Measurements from ENCODE around the gene GAREM1. TPM values are rescaled to one million over a fixed set of nuclear protein-coding genes. Genes with fewer than 3 reads are reported as not detected.

The GAREM1 gene
- polyA plus RNA-seq, 1 of the 3 experiments (the other 2 are of a cell fraction), result 2.8 TPM

GRCh38 chr18:32355896-32356295, 114.8 kb downstream of the GAREM1 start:
- Histone ChIP-seq H3K79me2 (ENCODE audit: insufficient read depth) (no peaks in the 10 kb centered on the region), H2AFZ (ENCODE audit: low read depth) (no peak overlapping the region), H3K27ac (ENCODE audit: low read depth in 2 of 2, low read length in 1 of 2) (peak overlapping the region in 1 of 2 experiments; percentile 38; a peak in 1 of 4 replicates), H3K36me3 (replicated peaks in 1 of 2; ENCODE audit: control insufficient read depth in 1 of 2, insufficient read depth in 2 of 2, low read length in 1 of 2) (no peaks in the 10 kb centered on the region), H3F3A (replicated peaks; ENCODE audit: insufficient read depth) (peaks cover 1% of the 10 kb centered on the region), H3K9ac (no peak overlapping the region), H4K20me1 (ENCODE audit: insufficient read depth) (no peaks in the 10 kb centered on the region), H3K9me3 (no peaks in the 10 kb centered on the region), H3K4me2 (no peak overlapping the region), H3K27me3 (ENCODE audit: insufficient read depth) (no peaks in the 10 kb centered on the region), H3K4me3 (ENCODE audit: low read depth in 2 of 2, low read length in 1 of 2) (no peak overlapping the region), H3K4me1 (ENCODE audit: control insufficient read depth in 1 of 2, insufficient read depth in 2 of 2, low read depth in 1 of 2, low read length in 1 of 2) (peaks cover 2 to 6% of the 10 kb centered on the region in 2 experiments; a peak in 3 of 4 replicates), H3K9me2 (no peaks in the 10 kb centered on the region)
- ChIA-PET POLR2A (no interaction called here), CTCF (no interaction called here)
- WGBS (ENCODE audit: low lambda C conversion rate), result 65% methylated on average over 1 of the region's 1 CpG
- 0 out of 2 replicates have a peak, but pooled peaks have one; percentile 18 for TF ChIP-seq JUND (IDR thresholded peaks at IDR 0.05)
- TF ChIP-seq GABPA (IDR thresholded peaks at IDR 0.05; ENCODE audit: low read depth), result no peak
- TF ChIP-seq TCF12 (IDR thresholded peaks at IDR 0.05), result peak; percentile 48; the same call in 1 of the 2 replicates
- DNase-seq, result no peak

DNA sequence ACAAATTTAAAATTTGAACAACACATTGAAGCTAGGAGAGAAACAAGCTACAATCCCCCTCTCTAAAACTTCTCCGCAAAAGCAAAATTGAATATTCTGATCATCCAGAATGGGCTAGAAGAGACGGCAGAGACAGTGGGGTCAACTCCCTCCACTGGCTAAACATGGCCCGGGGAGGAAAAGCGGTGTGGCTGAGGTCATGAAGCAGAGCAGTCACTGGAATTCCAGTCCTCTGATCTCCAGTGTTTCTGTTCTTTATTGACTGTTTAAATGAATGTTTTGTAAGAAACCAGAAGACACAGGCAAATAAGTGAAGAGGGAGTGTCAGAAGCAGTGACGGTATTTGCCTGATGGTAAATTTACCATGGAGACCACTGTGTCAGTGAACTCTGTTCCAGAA, 116.2 kb downstream of the GAREM1 start:
- no peak overlapping the region for H3K4me2 ChIP-seq
- H3F3A ChIP-seq (replicated peaks; ENCODE audit: insufficient read depth), result peaks cover 10% of the 10 kb centered on the region
- DNase-seq, result no peak
- H3K9me3 ChIP-seq, result no peaks in the 10 kb centered on the region
- no peak overlapping the region for H3K27ac ChIP-seq (ENCODE audit: low read depth in 2 of 2, low read length in 1 of 2)
- TF ChIP-seq RCOR1 (IDR thresholded peaks at IDR 0.05; ENCODE audit: low read length) (no peak), EZH2phosphoT487 (IDR thresholded peaks at IDR 0.05; ENCODE audit: borderline replicate concordance, low read depth) (no peak), SIN3A (IDR thresholded peaks at IDR 0.05; ENCODE audit: borderline replicate concordance, low read depth, low read length) (no peak)
- TF ChIP-seq, protein P1, sequence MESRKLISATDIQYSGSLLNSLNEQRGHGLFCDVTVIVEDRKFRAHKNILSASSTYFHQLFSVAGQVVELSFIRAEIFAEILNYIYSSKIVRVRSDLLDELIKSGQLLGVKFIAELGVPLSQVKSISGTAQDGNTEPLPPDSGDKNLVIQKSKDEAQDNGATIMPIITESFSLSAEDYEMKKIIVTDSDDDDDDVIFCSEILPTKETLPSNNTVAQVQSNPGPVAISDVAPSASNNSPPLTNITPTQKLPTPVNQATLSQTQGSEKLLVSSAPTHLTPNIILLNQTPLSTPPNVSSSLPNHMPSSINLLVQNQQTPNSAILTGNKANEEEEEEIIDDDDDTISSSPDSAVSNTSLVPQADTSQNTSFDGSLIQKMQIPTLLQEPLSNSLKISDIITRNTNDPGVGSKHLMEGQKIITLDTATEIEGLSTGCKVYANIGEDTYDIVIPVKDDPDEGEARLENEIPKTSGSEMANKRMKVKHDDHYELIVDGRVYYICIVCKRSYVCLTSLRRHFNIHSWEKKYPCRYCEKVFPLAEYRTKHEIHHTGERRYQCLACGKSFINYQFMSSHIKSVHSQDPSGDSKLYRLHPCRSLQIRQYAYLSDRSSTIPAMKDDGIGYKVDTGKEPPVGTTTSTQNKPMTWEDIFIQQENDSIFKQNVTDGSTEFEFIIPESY (IDR thresholded peaks at IDR 0.05; ENCODE audit: borderline replicate concordance, low read depth), result no peak
- H2AFZ ChIP-seq (ENCODE audit: low read depth), result no peak overlapping the region
- H3K27me3 ChIP-seq (ENCODE audit: insufficient read depth), result no peaks in the 10 kb centered on the region
- no peaks in the 10 kb centered on the region for H3K9me2 ChIP-seq
- H3K36me3 ChIP-seq (replicated peaks in 1 of 2; ENCODE audit: control insufficient read depth in 1 of 2, insufficient read depth in 2 of 2, low read length in 1 of 2), result no peaks in the 10 kb centered on the region
- H3K9ac ChIP-seq, result no peak overlapping the region
- POLR2A ChIA-PET, result no interaction called here
- no peak overlapping the region for H3K4me3 ChIP-seq (ENCODE audit: low read depth in 2 of 2, low read length in 1 of 2)
- CTCF ChIA-PET, result no interaction called here
- H3K79me2 ChIP-seq (ENCODE audit: insufficient read depth), result no peaks in the 10 kb centered on the region
- WGBS (ENCODE audit: low lambda C conversion rate), result 99% methylated on average over 5 of the region's 5 CpGs
- no peaks in the 10 kb centered on the region for H4K20me1 ChIP-seq (ENCODE audit: insufficient read depth)
- peaks cover 2 to 14% of the 10 kb centered on the region in 2 experiments for H3K4me1 ChIP-seq (ENCODE audit: control insufficient read depth in 1 of 2, insufficient read depth in 2 of 2, low read depth in 1 of 2, low read length in 1 of 2)

- Histone ChIP-seq H2AFZ (ENCODE audit: low read depth) (no peak overlapping the region), H3K36me3 (replicated peaks in 1 of 2; ENCODE audit: control insufficient read depth in 1 of 2, insufficient read depth in 2 of 2, low read length in 1 of 2) (no peaks in the 10 kb centered on the region), H3K4me3 (ENCODE audit: low read depth in 2 of 2, low read length in 1 of 2) (no peak overlapping the region), H3K9ac (no peak overlapping the region), H3K4me1 (ENCODE audit: control insufficient read depth in 1 of 2, insufficient read depth in 2 of 2, low read depth in 1 of 2, low read length in 1 of 2) (peaks cover 2 to 19% of the 10 kb centered on the region in 2 experiments), H3K9me2 (no peaks in the 10 kb centered on the region), H3K4me2 (no peak overlapping the region), H3K27ac (ENCODE audit: low read depth in 2 of 2, low read length in 1 of 2) (no peak overlapping the region), H3K27me3 (ENCODE audit: insufficient read depth) (no peaks in the 10 kb centered on the region), H3K79me2 (ENCODE audit: insufficient read depth) (no peaks in the 10 kb centered on the region), H3K9me3 (no peaks in the 10 kb centered on the region), H4K20me1 (ENCODE audit: insufficient read depth) (no peaks in the 10 kb centered on the region), H3F3A (replicated peaks; ENCODE audit: insufficient read depth) (peaks cover 17% of the 10 kb centered on the region)
- WGBS (ENCODE audit: low lambda C conversion rate), result 95% methylated on average over 1 of the region's 1 CpG
- CTCF ChIA-PET, result no interaction called here
- POLR2A ChIA-PET, result no interaction called here
- DNase-seq, result no peak
- TF ChIP-seq JUND (IDR thresholded peaks at IDR 0.05) (no peak), ELF1 (IDR thresholded peaks at IDR 0.05) (no peak), MEF2A (IDR thresholded peaks at IDR 0.05; ENCODE audit: borderline replicate concordance, low read depth) (no peak), REST (IDR thresholded peaks at IDR 0.05; ENCODE audit: low read depth, low read length) (no peak), SIN3A (IDR thresholded peaks at IDR 0.05; ENCODE audit: borderline replicate concordance, low read depth, low read length) (no peak), EZH2phosphoT487 (IDR thresholded peaks at IDR 0.05; ENCODE audit: borderline replicate concordance, low read depth) (no peak), TAF1 (IDR thresholded peaks at IDR 0.05; ENCODE audit: borderline replicate concordance, low read depth, low read length) (no peak), NRF1 (IDR thresholded peaks at IDR 0.05; ENCODE audit: low read depth, low read length) (no peak), MAX (IDR thresholded peaks at IDR 0.05; ENCODE audit: low read depth) (no peak)
- TF ChIP-seq, protein P2, sequence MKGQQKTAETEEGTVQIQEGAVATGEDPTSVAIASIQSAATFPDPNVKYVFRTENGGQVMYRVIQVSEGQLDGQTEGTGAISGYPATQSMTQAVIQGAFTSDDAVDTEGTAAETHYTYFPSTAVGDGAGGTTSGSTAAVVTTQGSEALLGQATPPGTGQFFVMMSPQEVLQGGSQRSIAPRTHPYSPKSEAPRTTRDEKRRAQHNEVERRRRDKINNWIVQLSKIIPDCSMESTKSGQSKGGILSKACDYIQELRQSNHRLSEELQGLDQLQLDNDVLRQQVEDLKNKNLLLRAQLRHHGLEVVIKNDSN (IDR thresholded peaks at IDR 0.05; ENCODE audit: borderline replicate concordance, low read depth), result no peak
Observed at GRCh38 chr18:32353257-32353656, 117.4 kb downstream of the GAREM1 start.
